DOHH2 (cell line): ENCODE results near the gene DUSP12.
"Not testable (repeated sequence)": the region's sequence is repeated elsewhere in the genome, so short reads cannot be mapped to it uniquely, and the experiment has no call there.

Experiments used
- H3F3A ChIP-seq: fragments of 200-600 bp; sonication (generic), shearing (Covaris generic); 2 replicates; pipeline ENCODE4 v1.6.0; 2016; ENCODE audit warnings: antibody characterized with exemption, mild to moderate bottlenecking; ENCODE audit not compliant: control insufficient read depth, insufficient read depth
- H3K27ac ChIP-seq: fragments of 200-600 bp; sonication (generic); 2 replicates; pipeline ENCODE4 v1.5.1; 2014; ENCODE audit warnings: low read depth, mild to moderate bottlenecking, low read length, moderate library complexity
- H3K27me3 ChIP-seq: fragments of 200-600 bp; sonication (generic); 2 replicates; pipeline ENCODE4 v1.6.1; 2014; ENCODE audit warnings: mild to moderate bottlenecking, low read length, mixed read lengths; ENCODE audit not compliant: control insufficient read depth
- H3K36me3 ChIP-seq: fragments of 200-600 bp; sonication (generic); 2 replicates; pipeline ENCODE4 v1.6.1; 2014; ENCODE audit warnings: mild to moderate bottlenecking, low read length, moderate library complexity, mixed read lengths; ENCODE audit not compliant: control insufficient read depth
- H3K4me1 ChIP-seq: fragments of 200-600 bp; sonication (generic); 2 replicates; pipeline ENCODE4 v1.6.1; 2014; ENCODE audit warnings: mild to moderate bottlenecking, low read length, mixed read lengths; ENCODE audit not compliant: control insufficient read depth
- H3K4me2 ChIP-seq: fragments of 200-600 bp; sonication (generic); 2 replicates; pipeline ENCODE4 v1.6.0; 2014; ENCODE audit warnings: mild to moderate bottlenecking, low read length, moderate library complexity
- H3K4me3 ChIP-seq: fragments of 200-600 bp; sonication (generic); 2 replicates; pipeline ENCODE4 v1.5.1; 2014; ENCODE audit warnings: mild to moderate bottlenecking, low read length, mixed read lengths
- H3K79me2 ChIP-seq: fragments of 200-600 bp; sonication (generic); 2 replicates; pipeline ENCODE4 v1.6.1; 2014; ENCODE audit warnings: mild to moderate bottlenecking, low read length, mixed read lengths; ENCODE audit not compliant: control insufficient read depth
- H3K9me2 ChIP-seq: fragments of 200-600 bp; sonication (generic); replicated peaks from 2 replicates; pipeline ENCODE4 v1.6.1; 2014; ENCODE audit warnings: mild to moderate bottlenecking, low read length, mixed read lengths; ENCODE audit not compliant: control insufficient read depth
- H3K9me3 ChIP-seq: fragments of 200-600 bp; sonication (generic); 2 replicates; pipeline ENCODE4 v1.6.1; 2014; ENCODE audit warnings: antibody characterized with exemption, low read length, mixed read lengths; ENCODE audit not compliant: control insufficient read depth, insufficient read depth
- H4K20me1 ChIP-seq: fragments of 200-600 bp; sonication (generic); 2 replicates; pipeline ENCODE4 v1.6.0; 2014; ENCODE audit warnings: low read depth, mild to moderate bottlenecking, antibody characterized with exemption, low read length, moderate library complexity; ENCODE audit not compliant: control insufficient read depth, insufficient read depth
- EZH2phosphoT487 ChIP-seq: fragments of 200-600 bp; sonication (generic); IDR thresholded peaks from 2 replicates; pipeline ENCODE4 v1.6.1; 2017; ENCODE audit warnings: borderline replicate concordance, mild to moderate bottlenecking, antibody characterized with exemption, low read length, moderate library complexity, mixed read lengths
- TF ChIP-seq, protein P1 (sequence below): fragments of 200-600 bp; sonication (generic); IDR thresholded peaks from one replicate; pipeline ENCODE4 v1.5.1; 2014; ENCODE audit warnings: antibody characterized with exemption, mild to moderate bottlenecking, low read depth, low read length; ENCODE audit not compliant: poor library complexity, severe bottlenecking

DUSP12 gene

DNA sequence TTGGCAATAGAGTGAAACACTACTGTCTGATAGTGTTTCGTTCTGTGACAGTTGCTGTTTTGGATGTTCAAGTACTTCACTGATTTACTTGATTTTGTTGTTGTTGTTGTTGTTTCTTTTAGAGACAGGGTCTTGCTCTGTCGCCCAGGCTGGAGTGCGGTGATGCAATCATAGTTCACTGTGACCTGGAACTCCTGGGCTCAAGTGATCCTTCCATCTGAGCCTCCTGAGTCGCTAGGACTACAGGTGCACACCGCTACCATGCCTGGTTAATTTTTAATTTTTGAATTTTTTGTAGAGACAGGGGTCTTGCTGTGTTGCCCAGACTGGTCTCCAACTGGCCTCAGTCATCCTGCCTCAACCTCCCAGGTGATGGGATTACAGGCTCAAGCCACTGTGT is 18.9 kb downstream of the DUSP12 start:
- Histone ChIP-seq H3K4me1 (peaks cover 40% of the 10 kb centered on the region), H3K9me3 (no peaks in the 10 kb centered on the region), H3K9me2 (no peaks in the 10 kb centered on the region), H3K79me2 (peaks cover 74% of the 10 kb centered on the region), H3K27me3 (no peaks in the 10 kb centered on the region; the same call in 1 of the 2 replicates), H4K20me1 (peaks cover 10% of the 10 kb centered on the region; the same call in 1 of the 2 replicates), H3K36me3 (peaks cover 7% of the 10 kb centered on the region), H3K4me3 (no peak overlapping the region), H3K27ac (no peak overlapping the region), H3F3A (peaks cover 22% of the 10 kb centered on the region), H3K4me2 (peak overlapping the region; percentile 82)
- TF ChIP-seq EZH2phosphoT487, result no peak
- TF ChIP-seq, protein P1, sequence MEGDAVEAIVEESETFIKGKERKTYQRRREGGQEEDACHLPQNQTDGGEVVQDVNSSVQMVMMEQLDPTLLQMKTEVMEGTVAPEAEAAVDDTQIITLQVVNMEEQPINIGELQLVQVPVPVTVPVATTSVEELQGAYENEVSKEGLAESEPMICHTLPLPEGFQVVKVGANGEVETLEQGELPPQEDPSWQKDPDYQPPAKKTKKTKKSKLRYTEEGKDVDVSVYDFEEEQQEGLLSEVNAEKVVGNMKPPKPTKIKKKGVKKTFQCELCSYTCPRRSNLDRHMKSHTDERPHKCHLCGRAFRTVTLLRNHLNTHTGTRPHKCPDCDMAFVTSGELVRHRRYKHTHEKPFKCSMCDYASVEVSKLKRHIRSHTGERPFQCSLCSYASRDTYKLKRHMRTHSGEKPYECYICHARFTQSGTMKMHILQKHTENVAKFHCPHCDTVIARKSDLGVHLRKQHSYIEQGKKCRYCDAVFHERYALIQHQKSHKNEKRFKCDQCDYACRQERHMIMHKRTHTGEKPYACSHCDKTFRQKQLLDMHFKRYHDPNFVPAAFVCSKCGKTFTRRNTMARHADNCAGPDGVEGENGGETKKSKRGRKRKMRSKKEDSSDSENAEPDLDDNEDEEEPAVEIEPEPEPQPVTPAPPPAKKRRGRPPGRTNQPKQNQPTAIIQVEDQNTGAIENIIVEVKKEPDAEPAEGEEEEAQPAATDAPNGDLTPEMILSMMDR, result no peak

DNA sequence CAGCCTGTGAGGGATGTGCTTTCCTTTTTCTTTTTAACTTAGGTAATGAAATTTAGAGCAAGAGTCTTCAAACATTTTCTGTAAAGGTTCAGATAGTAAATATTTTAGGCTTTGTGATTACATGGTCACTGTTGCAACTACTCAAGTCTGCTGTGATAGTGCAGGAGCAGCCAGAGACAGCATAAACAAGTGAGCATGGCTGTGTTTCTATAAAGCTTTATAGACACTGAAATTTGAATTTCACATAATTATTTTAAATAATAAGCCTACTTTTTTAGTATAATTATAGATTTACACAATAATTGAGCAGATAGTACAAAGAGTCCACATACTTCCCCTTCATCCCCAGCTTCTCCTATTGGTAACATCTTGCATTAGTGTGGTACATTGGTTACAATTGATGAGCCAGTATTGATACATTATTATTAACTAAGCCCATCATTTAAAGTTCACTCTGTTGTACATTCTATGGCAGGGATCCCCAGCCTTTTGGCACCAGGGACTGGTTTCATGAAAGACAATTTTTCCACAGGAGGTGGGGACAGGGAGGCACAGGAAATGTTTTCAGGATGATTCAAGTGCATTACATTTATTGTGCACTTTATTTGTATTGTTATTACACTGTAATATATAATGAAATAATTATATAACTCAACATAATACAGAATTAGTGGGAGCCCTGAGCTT is 19.5 kb downstream of the DUSP12 start:
- Histone ChIP-seq H3K9me2 (no peaks in the 10 kb centered on the region), H3K4me3 (no peak overlapping the region), H3K9me3 (no peaks in the 10 kb centered on the region), H3F3A (peaks cover 16% of the 10 kb centered on the region), H3K79me2 (peaks cover 81% of the 10 kb centered on the region), H3K27me3 (no peaks in the 10 kb centered on the region; the same call in 1 of the 2 replicates), H3K4me1 (peaks cover 33% of the 10 kb centered on the region), H3K36me3 (peaks cover 11% of the 10 kb centered on the region), H3K27ac (no peak overlapping the region), H4K20me1 (peaks cover 10% of the 10 kb centered on the region; the same call in 1 of the 2 replicates), H3K4me2 (no peak overlapping the region)
- TF ChIP-seq, protein P1, result no peak
- TF ChIP-seq EZH2phosphoT487, result no peak

DNA sequence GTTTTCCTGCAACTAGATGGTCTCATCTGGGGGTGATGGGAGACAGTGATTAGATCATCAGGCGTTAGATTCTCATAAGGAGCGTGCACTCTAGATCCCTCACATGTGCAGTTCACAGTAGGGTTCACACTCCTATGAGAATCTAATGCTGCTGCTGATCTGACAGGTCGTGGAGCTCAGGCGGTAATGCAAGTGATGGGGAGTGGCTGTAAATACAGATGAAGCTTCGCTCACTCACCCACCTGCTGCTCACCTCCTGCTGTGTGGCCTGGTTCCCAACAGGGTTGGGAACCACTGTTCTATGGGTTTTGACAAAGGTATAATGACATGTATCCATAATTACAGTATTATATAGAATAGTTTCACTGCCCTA is 20.1 kb downstream of the DUSP12 start:
- H3K27ac ChIP-seq, H3K4me3 ChIP-seq, H3K9me2 ChIP-seq, H3K4me2 ChIP-seq, H3K9me3 ChIP-seq, H3K27me3 ChIP-seq: not testable (repeated sequence)
- peaks cover 10% of the 10 kb centered on the region; the same call in 1 of the 2 replicates for H4K20me1 ChIP-seq
- H3F3A ChIP-seq, result peaks cover 11% of the 10 kb centered on the region
- peaks cover 86% of the 10 kb centered on the region for H3K79me2 ChIP-seq
- peaks cover 14% of the 10 kb centered on the region for H3K36me3 ChIP-seq
- H3K4me1 ChIP-seq, result peaks cover 32% of the 10 kb centered on the region

DNA sequence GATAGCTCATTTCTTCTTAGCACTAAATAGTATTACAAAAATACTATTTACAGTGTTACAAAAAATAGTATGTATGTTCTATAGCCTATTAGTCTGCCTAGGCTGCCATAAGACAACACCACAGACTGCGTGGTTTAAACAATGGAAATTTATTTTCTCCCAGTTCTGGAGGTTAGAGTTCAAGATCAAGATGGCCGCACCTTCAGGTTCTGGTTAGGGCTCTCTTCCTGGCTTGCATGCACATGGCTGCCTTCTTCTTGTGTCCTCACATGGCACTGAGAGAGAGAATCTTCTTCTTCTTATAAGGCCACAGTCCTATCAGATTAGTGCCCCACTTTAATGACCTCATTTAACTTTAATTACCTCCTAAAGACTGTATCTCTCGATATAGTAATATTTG is 20.7 kb downstream of the DUSP12 start:
- Histone ChIP-seq H3K4me3 (no peak overlapping the region), H3K9me3 (no peaks in the 10 kb centered on the region), H4K20me1 (peaks cover 10% of the 10 kb centered on the region; the same call in 1 of the 2 replicates)

More for the DNA sequence above, 20.7 kb downstream of the DUSP12 start:
- no peaks in the 10 kb centered on the region for H3K9me2 ChIP-seq
- no peak overlapping the region for H3K4me2 ChIP-seq
- no peak overlapping the region for H3K27ac ChIP-seq
- H3K27me3 ChIP-seq, result no peaks in the 10 kb centered on the region; the same call in 1 of the 2 replicates
- H3K4me1 ChIP-seq, result peaks cover 32% of the 10 kb centered on the region
- H3K79me2 ChIP-seq, result peaks cover 92% of the 10 kb centered on the region
- peaks cover 7% of the 10 kb centered on the region for H3F3A ChIP-seq
- TF ChIP-seq, protein P1, result no peak
- no peak for TF ChIP-seq EZH2phosphoT487
- peaks cover 19% of the 10 kb centered on the region for H3K36me3 ChIP-seq
